MM.1S (cell line): Measurements from ENCODE around the gene ANKRD52.

Experiments
- DNase-seq: peaks from one replicate; pipeline ENCODE4 v3.0.0-alpha.2; 2015
- H2AFZ ChIP-seq: fragments of 300-600 bp; sonication (generic); 2 replicates; pipeline ENCODE4 v1.6.0; 2016; ENCODE audit warnings: antibody characterized with exemption, low read length
- H3F3A ChIP-seq: fragments of 300-600 bp; sonication (generic); 2 replicates; pipeline ENCODE4 v1.6.1; 2016; ENCODE audit warnings: mild to moderate bottlenecking, antibody characterized with exemption, low read length, moderate library complexity, mixed read lengths; ENCODE audit not compliant: insufficient read depth
- H3K27ac ChIP-seq: fragments of 300-600 bp; sonication (generic); 2 replicates; pipeline ENCODE4 v1.5.1; 2016; ENCODE audit warnings: mild to moderate bottlenecking, low read length
- H3K27me3 ChIP-seq: fragments of 300-600 bp; sonication (generic); replicated peaks from 2 replicates; pipeline ENCODE4 v1.6.0; 2016; ENCODE audit warnings: low read length; ENCODE audit not compliant: insufficient read depth
- H3K36me3 ChIP-seq: fragments of 300-600 bp; sonication (generic); replicated peaks from 2 replicates; pipeline ENCODE4 v1.6.1; 2016; ENCODE audit warnings: mild to moderate bottlenecking, low read length, mixed read lengths; ENCODE audit not compliant: insufficient read depth
- H3K4me1 ChIP-seq: fragments of 300-600 bp; sonication (generic); 2 replicates; pipeline ENCODE4 v1.6.1; 2016; ENCODE audit warnings: low read length, mixed read lengths
- H3K4me2 ChIP-seq: fragments of 300-600 bp; sonication (generic); 2 replicates; pipeline ENCODE4 v1.6.0; 2016; ENCODE audit warnings: low read depth, low read length
- H3K4me3 ChIP-seq: fragments of 300-600 bp; sonication (generic); 2 replicates; pipeline ENCODE4 v1.5.1; 2016; ENCODE audit warnings: low read length, mixed read lengths
- H3K79me2 ChIP-seq: fragments of 300-600 bp; sonication (generic); 2 replicates; pipeline ENCODE4 v1.6.1; 2016; ENCODE audit warnings: mixed run types, low read length, mixed read lengths
- H3K9ac ChIP-seq: fragments of 300-600 bp; sonication (generic); 2 replicates; pipeline ENCODE4 v1.6.1; 2016; ENCODE audit warnings: low read length, mixed read lengths
- H3K9me2 ChIP-seq: fragments of 300-600 bp; sonication (generic); replicated peaks from 2 replicates; pipeline ENCODE4 v1.6.1; 2016; ENCODE audit warnings: mild to moderate bottlenecking, low read length, mixed read lengths; ENCODE audit not compliant: insufficient read depth
- H3K9me3 ChIP-seq: fragments of 300-600 bp; sonication (generic); replicated peaks from 2 replicates; pipeline ENCODE4 v1.6.1; 2016; ENCODE audit warnings: mild to moderate bottlenecking, low read length, mixed read lengths; ENCODE audit not compliant: insufficient read depth
- H4K20me1 ChIP-seq: fragments of 300-600 bp; sonication (generic); 2 replicates; pipeline ENCODE4 v1.6.1; 2016; ENCODE audit warnings: mild to moderate bottlenecking, low read length, moderate library complexity, mixed read lengths; ENCODE audit not compliant: insufficient read depth
- EZH2 ChIP-seq: fragments of 300-600 bp; sonication (generic); optimal IDR thresholded peaks from 2 replicates; pipeline ENCODE3; 2017; ENCODE audit warnings: low read depth, mild to moderate bottlenecking, antibody characterized with exemption, low read length, mixed read lengths
- EZH2phosphoT487 ChIP-seq: fragments of 300-600 bp; sonication (generic); IDR thresholded peaks from 2 replicates; pipeline ENCODE4 v1.6.1; 2018; ENCODE audit warnings: antibody characterized with exemption, low read length
- TF ChIP-seq, protein P1 (sequence below): fragments of 300-600 bp; sonication (generic); IDR thresholded peaks from 2 replicates; pipeline ENCODE4 v1.5.1; 2016; ENCODE audit warnings: antibody characterized with exemption, low read length, mixed read lengths

ANKRD52 gene

DNA sequence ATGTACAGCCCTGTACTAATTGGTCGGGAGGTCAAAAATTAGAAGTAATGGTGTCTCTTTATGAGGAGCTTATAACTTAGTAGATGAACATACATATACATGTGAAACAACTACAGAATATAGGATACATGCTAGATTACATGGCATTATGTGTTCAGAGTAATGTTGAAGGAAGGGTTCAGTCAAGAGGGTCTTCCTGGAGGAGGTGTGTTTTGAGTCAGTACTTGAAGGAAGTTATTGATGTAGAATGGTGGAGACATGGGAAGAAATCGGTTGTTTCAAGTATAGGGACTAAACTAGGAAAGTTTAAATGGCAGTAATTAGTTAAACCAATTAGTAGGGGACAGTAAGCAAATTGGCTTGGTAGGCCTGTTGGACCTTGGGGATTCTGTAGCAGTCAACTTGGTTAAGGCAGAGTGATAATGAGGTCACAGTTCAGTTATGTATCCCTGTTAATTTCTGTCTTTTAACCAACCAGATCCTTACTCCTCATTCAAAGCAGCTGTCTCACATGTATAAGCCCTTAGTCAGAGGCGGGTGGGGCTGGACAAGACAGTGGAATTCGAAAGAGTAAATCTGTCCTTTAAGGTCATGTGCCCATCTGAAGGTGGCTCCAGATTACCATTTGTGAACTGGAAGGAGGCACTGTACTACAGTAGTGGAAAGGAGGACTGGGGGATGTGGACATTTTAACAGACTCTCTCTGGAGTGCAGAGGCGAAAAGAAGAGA lies 3.5 kb upstream of the ANKRD52 start:
- Histone ChIP-seq H3K36me3 (no peaks in the 10 kb centered on the region), H4K20me1 (no peaks in the 10 kb centered on the region), H3K79me2 (peaks cover 14% of the 10 kb centered on the region), H2AFZ (no peak overlapping the region), H3K4me1 (0 out of 2 replicates have a peak, but pooled peaks cover 4% of the 10 kb centered on the region), H3F3A (no peaks in the 10 kb centered on the region), H3K9ac (no peak overlapping the region), H3K9me2 (no peaks in the 10 kb centered on the region), H3K27ac (no peak overlapping the region), H3K9me3 (no peaks in the 10 kb centered on the region), H3K27me3 (no peaks in the 10 kb centered on the region), H3K4me3 (no peak overlapping the region), H3K4me2 (no peak overlapping the region)
- DNase-seq: no peak
- TF ChIP-seq EZH2 (no peak), EZH2phosphoT487 (no peak)
- TF ChIP-seq, protein P1, sequence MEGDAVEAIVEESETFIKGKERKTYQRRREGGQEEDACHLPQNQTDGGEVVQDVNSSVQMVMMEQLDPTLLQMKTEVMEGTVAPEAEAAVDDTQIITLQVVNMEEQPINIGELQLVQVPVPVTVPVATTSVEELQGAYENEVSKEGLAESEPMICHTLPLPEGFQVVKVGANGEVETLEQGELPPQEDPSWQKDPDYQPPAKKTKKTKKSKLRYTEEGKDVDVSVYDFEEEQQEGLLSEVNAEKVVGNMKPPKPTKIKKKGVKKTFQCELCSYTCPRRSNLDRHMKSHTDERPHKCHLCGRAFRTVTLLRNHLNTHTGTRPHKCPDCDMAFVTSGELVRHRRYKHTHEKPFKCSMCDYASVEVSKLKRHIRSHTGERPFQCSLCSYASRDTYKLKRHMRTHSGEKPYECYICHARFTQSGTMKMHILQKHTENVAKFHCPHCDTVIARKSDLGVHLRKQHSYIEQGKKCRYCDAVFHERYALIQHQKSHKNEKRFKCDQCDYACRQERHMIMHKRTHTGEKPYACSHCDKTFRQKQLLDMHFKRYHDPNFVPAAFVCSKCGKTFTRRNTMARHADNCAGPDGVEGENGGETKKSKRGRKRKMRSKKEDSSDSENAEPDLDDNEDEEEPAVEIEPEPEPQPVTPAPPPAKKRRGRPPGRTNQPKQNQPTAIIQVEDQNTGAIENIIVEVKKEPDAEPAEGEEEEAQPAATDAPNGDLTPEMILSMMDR: no peak

GRCh38 chr12:56260921-56261320 lies 2.7 kb upstream of the ANKRD52 start:
- H3K79me2 ChIP-seq: peaks cover 22% of the 10 kb centered on the region
- no peak overlapping the region for H3K4me2 ChIP-seq
- no peak overlapping the region for H3K27ac ChIP-seq
- H4K20me1 ChIP-seq: no peaks in the 10 kb centered on the region
- H3K9ac ChIP-seq: no peak overlapping the region
- no peaks in the 10 kb centered on the region for H3K27me3 ChIP-seq
- H3K4me3 ChIP-seq: no peak overlapping the region
- no peak overlapping the region for H2AFZ ChIP-seq
- H3K36me3 ChIP-seq: no peaks in the 10 kb centered on the region
- DNase-seq: no peak
- H3F3A ChIP-seq: no peaks in the 10 kb centered on the region
- no peaks in the 10 kb centered on the region for H3K9me3 ChIP-seq
- TF ChIP-seq, protein P1: no peak
- TF ChIP-seq EZH2: no peak
- TF ChIP-seq EZH2phosphoT487: no peak
- H3K4me1 ChIP-seq: 0 out of 2 replicates have a peak, but pooled peaks cover 4% of the 10 kb centered on the region
- H3K9me2 ChIP-seq: no peaks in the 10 kb centered on the region

GRCh38 chr12:56260380-56260779 lies 2.2 kb upstream of the ANKRD52 start:
- no peaks in the 10 kb centered on the region for H4K20me1 ChIP-seq
- no peaks in the 10 kb centered on the region for H3K9me3 ChIP-seq
- H3F3A ChIP-seq: no peaks in the 10 kb centered on the region
- H3K9ac ChIP-seq: no peak overlapping the region
- no peaks in the 10 kb centered on the region for H3K27me3 ChIP-seq
- H3K4me1 ChIP-seq: 0 out of 2 replicates have a peak, but pooled peaks cover 4% of the 10 kb centered on the region
- no peak overlapping the region for H2AFZ ChIP-seq
- H3K36me3 ChIP-seq: no peaks in the 10 kb centered on the region
- no peak for DNase-seq
- no peaks in the 10 kb centered on the region for H3K9me2 ChIP-seq
- H3K79me2 ChIP-seq: peaks cover 27% of the 10 kb centered on the region
- no peak overlapping the region for H3K4me3 ChIP-seq
- no peak overlapping the region for H3K27ac ChIP-seq
- no peak overlapping the region for H3K4me2 ChIP-seq
- TF ChIP-seq, protein P1: no peak
- no peak for TF ChIP-seq EZH2phosphoT487
- TF ChIP-seq EZH2: no peak
